ENCODE measurements around the gene ZNF512B.
"Not testable (repeated sequence)": the region's sequence is repeated elsewhere in the genome, so short reads cannot be mapped to it uniquely, and the experiment has no call there.

Gene ZNF512B

DNA sequence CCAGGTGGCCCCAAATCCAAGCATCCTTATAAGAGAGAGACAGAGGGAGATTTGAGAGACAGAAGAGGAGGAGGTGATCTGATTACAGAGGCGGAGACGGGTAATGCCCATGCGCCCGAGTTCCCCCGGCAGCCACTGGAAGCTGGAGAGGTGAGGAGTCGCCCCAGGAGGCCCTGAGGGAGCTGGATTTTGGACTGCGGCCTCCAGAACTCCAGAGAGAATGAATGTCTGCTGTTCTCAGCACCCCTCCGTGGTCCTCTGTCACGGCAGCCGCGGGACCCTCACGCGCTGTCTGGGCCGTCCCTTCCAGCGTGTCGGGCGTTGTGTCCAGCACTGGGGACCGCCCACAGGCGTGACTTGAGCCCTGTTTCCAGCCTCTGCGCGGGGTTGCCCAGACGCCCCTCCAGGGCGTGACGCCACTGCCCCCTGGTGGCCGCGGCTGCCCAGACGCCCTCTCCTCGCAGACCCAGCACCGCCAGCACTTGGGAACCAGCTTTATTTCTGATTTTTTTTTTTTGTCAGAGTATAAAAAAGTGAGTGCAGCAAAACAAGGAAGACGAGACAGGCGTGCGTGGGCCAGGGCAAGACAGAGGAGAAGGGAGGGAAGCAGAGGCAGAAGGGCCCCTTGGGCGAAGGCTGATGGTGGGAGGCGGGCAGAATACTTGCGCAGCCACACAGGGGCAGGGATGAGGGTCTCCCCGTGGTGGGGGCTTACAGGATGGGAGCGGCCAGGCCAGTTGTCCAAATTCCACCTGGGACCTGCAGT, 4.1 kb upstream of the ZNF512B start:
- Histone ChIP-seq H3K4me1 (ENCODE audit: control insufficient read depth, low read length) (peaks cover 47% of the 10 kb centered on the region), H3K27me3 (ENCODE audit: control insufficient read depth, low read length) (no peaks in the 10 kb centered on the region), H3K4me2 (ENCODE audit: low read length) (0 out of 2 replicates have a peak overlapping the region, but pooled peaks have one; percentile 5), H3K9me3 (ENCODE audit: control insufficient read depth, insufficient read depth, low read length) (no peaks in the 10 kb centered on the region), H3K9me2 (replicated peaks; ENCODE audit: control insufficient read depth, low read length) (no peaks in the 10 kb centered on the region), H3K4me3 (ENCODE audit: low read length) (no peak overlapping the region), H3F3A (ENCODE audit: control insufficient read depth, insufficient read depth) (peaks cover 15% of the 10 kb centered on the region), H4K20me1 (ENCODE audit: control insufficient read depth, insufficient read depth, low read depth, low read length) (no peaks in the 10 kb centered on the region), H3K27ac (ENCODE audit: low read depth, low read length) (no peak overlapping the region), H3K79me2 (ENCODE audit: control insufficient read depth, low read length) (peaks cover 13% of the 10 kb centered on the region), H3K36me3 (ENCODE audit: control insufficient read depth, low read length) (peaks cover 25% of the 10 kb centered on the region)
- TF ChIP-seq, protein P1, sequence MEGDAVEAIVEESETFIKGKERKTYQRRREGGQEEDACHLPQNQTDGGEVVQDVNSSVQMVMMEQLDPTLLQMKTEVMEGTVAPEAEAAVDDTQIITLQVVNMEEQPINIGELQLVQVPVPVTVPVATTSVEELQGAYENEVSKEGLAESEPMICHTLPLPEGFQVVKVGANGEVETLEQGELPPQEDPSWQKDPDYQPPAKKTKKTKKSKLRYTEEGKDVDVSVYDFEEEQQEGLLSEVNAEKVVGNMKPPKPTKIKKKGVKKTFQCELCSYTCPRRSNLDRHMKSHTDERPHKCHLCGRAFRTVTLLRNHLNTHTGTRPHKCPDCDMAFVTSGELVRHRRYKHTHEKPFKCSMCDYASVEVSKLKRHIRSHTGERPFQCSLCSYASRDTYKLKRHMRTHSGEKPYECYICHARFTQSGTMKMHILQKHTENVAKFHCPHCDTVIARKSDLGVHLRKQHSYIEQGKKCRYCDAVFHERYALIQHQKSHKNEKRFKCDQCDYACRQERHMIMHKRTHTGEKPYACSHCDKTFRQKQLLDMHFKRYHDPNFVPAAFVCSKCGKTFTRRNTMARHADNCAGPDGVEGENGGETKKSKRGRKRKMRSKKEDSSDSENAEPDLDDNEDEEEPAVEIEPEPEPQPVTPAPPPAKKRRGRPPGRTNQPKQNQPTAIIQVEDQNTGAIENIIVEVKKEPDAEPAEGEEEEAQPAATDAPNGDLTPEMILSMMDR (IDR thresholded peaks at IDR 0.05; ENCODE audit: low read depth, low read length, poor library complexity, severe bottlenecking), result peak; percentile 97
- no peak for TF ChIP-seq EZH2phosphoT487 (IDR thresholded peaks at IDR 0.05; ENCODE audit: borderline replicate concordance, low read length)

DNA sequence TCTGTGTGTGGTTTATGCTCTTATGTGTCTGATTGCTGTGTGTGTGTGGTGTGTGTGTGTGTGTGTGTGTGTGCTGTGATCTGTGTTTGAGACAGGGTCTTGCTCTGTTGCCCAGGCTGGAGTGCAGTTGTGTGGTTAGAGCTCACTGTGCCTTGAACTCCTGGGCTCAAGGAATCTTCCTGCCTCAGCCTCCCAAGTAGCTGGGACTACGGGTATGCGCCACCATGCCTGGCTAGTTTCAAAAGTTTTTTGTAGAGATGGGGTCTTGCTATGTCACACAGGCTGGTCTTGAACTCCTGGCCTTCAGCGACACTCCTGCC, 3.4 kb upstream of the ZNF512B start:
- Histone ChIP-seq H3K79me2 (ENCODE audit: control insufficient read depth, low read length) (peaks cover 16% of the 10 kb centered on the region), H3K27ac (ENCODE audit: low read depth, low read length) (no peak overlapping the region), H3K27me3 (ENCODE audit: control insufficient read depth, low read length) (no peaks in the 10 kb centered on the region), H3K36me3 (ENCODE audit: control insufficient read depth, low read length) (peaks cover 31% of the 10 kb centered on the region), H3K4me2 (ENCODE audit: low read length) (no peak overlapping the region), H3K4me1 (ENCODE audit: control insufficient read depth, low read length) (peaks cover 47% of the 10 kb centered on the region), H3F3A (ENCODE audit: control insufficient read depth, insufficient read depth) (peaks cover 11% of the 10 kb centered on the region), H4K20me1 (ENCODE audit: control insufficient read depth, insufficient read depth, low read depth, low read length) (no peaks in the 10 kb centered on the region), H3K4me3 (ENCODE audit: low read length) (no peak overlapping the region), H3K9me3 (ENCODE audit: control insufficient read depth, insufficient read depth, low read length) (no peaks in the 10 kb centered on the region), H3K9me2 (replicated peaks; ENCODE audit: control insufficient read depth, low read length) (no peaks in the 10 kb centered on the region)
- TF ChIP-seq, protein P1 (IDR thresholded peaks at IDR 0.05; ENCODE audit: low read depth, low read length, poor library complexity, severe bottlenecking), result no peak
- TF ChIP-seq EZH2phosphoT487 (IDR thresholded peaks at IDR 0.05; ENCODE audit: borderline replicate concordance, low read length), result no peak

DNA sequence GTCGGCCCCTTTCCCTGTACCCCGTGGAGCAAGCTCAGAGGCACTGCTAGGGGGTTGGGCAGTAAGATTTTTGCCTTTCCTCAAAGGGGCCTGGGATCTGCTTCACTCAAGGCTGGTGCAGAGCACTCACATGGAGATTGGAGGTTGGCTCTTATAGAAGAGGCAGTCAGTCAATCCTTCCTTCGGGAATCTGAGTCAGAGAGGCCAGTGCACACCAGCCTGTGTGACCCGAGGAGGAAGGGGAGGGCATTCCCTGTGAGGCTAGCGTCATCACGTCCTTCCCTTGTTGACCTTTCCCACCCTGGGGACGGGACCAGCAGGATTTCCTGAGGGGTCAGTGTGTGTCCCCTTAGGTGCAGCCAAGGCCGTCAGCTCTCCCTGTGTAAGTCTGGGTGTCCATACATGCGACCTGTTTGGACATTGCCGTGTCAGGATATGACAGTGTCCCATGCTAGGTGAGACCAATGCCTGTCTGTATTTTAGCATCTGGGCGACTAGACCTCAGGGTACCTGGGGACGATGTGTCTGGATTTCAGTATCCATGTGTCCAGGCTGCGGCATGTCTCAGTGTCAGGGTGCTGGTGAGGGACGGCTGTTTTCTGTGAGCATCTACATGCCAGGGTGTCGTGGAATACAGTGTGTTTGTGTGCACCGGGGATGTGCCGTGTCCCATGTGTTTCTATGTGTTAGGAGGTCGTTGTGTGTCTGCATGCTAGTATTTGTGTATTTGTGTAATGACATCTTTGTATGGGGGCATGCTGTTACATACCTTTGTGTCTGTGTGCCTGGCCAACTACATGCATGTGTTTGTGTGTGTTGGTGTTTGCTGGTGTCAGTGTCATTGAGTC, 2.8 kb upstream of the ZNF512B start:
- Histone ChIP-seq H4K20me1 (ENCODE audit: control insufficient read depth, insufficient read depth, low read depth, low read length) (no peaks in the 10 kb centered on the region), H3K4me2 (ENCODE audit: low read length) (peak overlapping the region; percentile 16; the same call in 1 of the 2 replicates), H3K4me1 (ENCODE audit: control insufficient read depth, low read length) (peaks cover 42% of the 10 kb centered on the region), H3K36me3 (ENCODE audit: control insufficient read depth, low read length) (peaks cover 34% of the 10 kb centered on the region), H3K79me2 (ENCODE audit: control insufficient read depth, low read length) (peaks cover 17% of the 10 kb centered on the region), H3K27ac (ENCODE audit: low read depth, low read length) (no peak overlapping the region), H3K4me3 (ENCODE audit: low read length) (no peak overlapping the region), H3F3A (ENCODE audit: control insufficient read depth, insufficient read depth) (peaks cover 9% of the 10 kb centered on the region), H3K27me3 (ENCODE audit: control insufficient read depth, low read length) (no peaks in the 10 kb centered on the region), H3K9me2 (replicated peaks; ENCODE audit: control insufficient read depth, low read length) (no peaks in the 10 kb centered on the region), H3K9me3 (ENCODE audit: control insufficient read depth, insufficient read depth, low read length) (no peaks in the 10 kb centered on the region)
- no peak for TF ChIP-seq EZH2phosphoT487 (IDR thresholded peaks at IDR 0.05; ENCODE audit: borderline replicate concordance, low read length)

DNA sequence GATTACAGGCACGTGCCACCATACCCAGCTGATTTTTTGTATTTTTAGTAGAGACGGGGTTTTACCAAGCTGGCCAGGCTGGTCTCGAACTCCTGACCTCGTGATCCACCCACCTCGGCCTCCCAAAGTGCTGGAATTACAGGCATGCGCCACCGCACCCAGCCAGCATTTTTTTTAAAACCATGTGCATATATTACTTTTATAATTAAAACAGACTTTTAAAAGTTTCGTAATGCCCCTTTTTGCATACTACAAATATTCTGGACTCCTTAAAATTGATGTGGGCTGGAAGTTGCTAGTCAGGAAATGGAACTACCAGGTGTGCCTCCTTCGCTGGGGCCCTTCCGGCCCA, 2.2 kb upstream of the ZNF512B start:
- H3K4me3 ChIP-seq (ENCODE audit: low read length); H3K9me2 ChIP-seq (replicated peaks; ENCODE audit: control insufficient read depth, low read length); H3F3A ChIP-seq (ENCODE audit: control insufficient read depth, insufficient read depth); H3K27me3 ChIP-seq (ENCODE audit: control insufficient read depth, low read length); H3K9me3 ChIP-seq (ENCODE audit: control insufficient read depth, insufficient read depth, low read length); H3K27ac ChIP-seq (ENCODE audit: low read depth, low read length); H4K20me1 ChIP-seq (ENCODE audit: control insufficient read depth, insufficient read depth, low read depth, low read length): not testable (repeated sequence)
- H3K79me2 ChIP-seq (ENCODE audit: control insufficient read depth, low read length), result peaks cover 17% of the 10 kb centered on the region
- H3K4me1 ChIP-seq (ENCODE audit: control insufficient read depth, low read length), result peaks cover 42% of the 10 kb centered on the region
- H3K36me3 ChIP-seq (ENCODE audit: control insufficient read depth, low read length), result peaks cover 40% of the 10 kb centered on the region
- H3K4me2 ChIP-seq (ENCODE audit: low read length), result peak overlapping the region; percentile 16; the same call in 1 of the 2 replicates
